SK-MEL-5 (cell line): ENCODE data around the gene RBM19. TPM values are rescaled to one million over a fixed set of nuclear protein-coding genes. Genes with fewer than 3 reads are reported as not detected.

Source experiments
- DNase-seq: peaks from one replicate; pipeline ENCODE4 v3.0.0-alpha.2; 2016; ENCODE audit warnings: low read depth, low spot score
- in situ Hi-C: cut with HindIII; loops from 2 replicates; pipeline ENCODE4 v1.10.0; 2016; ENCODE audit warnings: low sequenced_read_pairs, high pct_unique_total_duplicates, low pct_unique_long_range_greater_than_20kb
- total RNA-seq: library from RNA; depleted of rRNA; stranded (reverse); fragments of >200 nt; shearing (Covaris generic); gene quantifications from 2 replicates; pipeline ENCODE4 v1.2.3, GENCODE V29; 2014

RBM19 gene
- total RNA-seq, 1 experiment from 2014 or later = 53.6 TPM

- DNase-seq = no peak
- in situ Hi-C loops = no loop called here
Measured at GRCh38 chr12:113970211-113970610, 4.1 kb upstream of the RBM19 start.

DNA sequence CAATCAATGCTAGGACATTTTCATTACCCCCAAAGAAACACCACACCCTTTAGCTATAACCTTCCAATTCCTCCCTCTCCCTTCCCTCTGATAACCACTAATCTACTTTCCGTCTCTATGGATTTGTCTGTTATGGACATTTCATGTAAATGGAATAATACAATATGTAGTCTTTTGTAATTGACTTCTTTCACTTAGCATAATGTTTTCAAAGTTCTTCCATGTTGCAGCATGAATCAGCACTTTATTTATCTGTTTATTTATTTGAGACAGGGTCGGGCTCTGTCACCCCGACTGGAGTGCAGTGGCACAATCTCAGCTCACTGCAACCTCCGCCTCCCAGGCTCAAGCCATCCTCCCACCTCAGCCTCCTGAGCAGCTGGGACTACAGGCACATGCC, 1.2 kb upstream of the RBM19 start:
- no peak for DNase-seq
- in situ Hi-C loops = no loop called here

GRCh38 chr12:113962733-113963132, 3.4 kb downstream of the RBM19 start:
- in situ Hi-C loops = no loop called here
- DNase-seq = no peak

DNA sequence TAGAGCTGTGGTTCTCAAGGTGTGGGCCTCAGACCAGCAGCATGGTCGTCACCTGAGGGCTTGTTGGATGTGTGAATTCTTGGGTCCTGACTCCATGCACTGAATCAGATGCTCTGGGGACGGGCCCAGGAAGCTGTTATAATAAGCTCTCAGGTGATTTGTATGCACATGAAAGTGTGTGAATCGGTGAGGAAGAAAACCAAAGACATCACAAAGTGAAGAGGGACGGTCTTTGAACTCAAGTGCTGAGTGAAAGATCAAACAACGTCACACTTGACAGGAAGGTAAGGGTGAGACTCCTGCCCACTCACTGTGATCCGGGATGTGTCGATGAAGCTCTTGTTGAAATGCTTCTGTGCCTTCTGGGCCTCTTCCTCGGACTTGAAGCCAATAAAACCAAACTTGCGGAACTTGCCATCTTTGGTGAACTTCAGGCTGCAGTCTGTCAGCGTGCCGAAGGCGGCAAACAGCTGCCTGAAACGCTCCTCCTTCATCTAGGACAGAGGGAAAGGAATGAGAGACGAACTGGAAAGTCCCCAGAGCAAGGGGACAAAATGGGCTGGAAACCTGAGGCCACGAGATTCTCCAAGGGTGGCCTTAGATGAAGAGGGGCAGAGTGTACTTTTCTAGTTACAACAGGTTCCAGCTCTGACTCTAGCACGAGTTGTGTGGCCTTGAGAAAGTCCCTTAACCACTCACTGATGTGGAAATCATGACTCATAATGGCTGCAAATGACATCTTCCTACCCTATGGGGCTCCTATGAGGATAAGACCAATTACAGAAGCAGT, 4.0 kb downstream of the RBM19 start:
- no peak for DNase-seq
- in situ Hi-C loops = no loop called here

DNA sequence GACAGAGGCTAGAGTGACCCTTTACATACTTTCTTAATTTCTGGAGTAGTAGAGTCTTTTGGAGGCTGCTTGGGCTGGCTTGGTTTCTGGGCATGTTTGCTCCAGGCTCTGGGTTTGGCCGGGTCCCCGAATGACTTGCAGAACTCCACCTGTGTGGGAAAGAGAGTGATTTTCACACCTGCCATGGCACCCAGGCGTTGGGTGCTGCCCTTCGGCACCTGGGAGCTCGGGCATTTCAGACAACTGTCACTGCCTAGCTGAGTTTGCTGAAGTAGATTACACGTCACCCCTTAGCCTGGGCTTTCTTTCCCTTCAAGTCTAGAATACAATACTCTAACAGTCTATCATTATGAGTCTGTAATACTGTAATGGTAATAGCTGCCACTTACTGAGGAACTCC, 6.1 kb downstream of the RBM19 start:
- in situ Hi-C loops = no loop called here
- no peak for DNase-seq

- DNase-seq = no peak
Measured at GRCh38 chr12:113959096-113959495, 7.0 kb downstream of the RBM19 start.

GRCh38 chr12:113958108-113958507, 8.0 kb downstream of the RBM19 start:
- in situ Hi-C loops = no loop called here
- DNase-seq = no peak

More at GRCh38 chr12:113959096-113959495, 7.0 kb downstream of the RBM19 start:
- in situ Hi-C loops = no loop called here

DNA sequence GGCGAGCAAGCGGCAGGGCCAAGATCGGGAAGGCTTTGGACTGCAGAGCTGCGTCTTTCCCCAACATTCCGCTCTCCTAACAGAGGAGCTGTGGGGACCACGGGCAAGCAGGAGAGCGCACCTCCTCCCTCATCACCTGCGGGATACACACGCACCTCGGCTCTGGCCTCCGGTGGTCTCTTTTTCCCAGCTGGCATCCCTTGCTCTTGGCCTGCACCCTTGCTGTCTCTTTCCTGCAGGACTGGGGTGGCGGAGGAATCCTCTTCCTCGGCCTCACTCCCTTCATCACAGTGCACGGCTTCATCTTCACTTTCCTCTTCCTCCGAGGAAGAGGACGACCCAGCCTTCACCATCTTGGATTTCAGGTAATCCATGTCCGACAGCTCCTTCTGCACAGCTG, 8.5 kb downstream of the RBM19 start:
- in situ Hi-C loops = no loop called here
- no peak for DNase-seq

DNA sequence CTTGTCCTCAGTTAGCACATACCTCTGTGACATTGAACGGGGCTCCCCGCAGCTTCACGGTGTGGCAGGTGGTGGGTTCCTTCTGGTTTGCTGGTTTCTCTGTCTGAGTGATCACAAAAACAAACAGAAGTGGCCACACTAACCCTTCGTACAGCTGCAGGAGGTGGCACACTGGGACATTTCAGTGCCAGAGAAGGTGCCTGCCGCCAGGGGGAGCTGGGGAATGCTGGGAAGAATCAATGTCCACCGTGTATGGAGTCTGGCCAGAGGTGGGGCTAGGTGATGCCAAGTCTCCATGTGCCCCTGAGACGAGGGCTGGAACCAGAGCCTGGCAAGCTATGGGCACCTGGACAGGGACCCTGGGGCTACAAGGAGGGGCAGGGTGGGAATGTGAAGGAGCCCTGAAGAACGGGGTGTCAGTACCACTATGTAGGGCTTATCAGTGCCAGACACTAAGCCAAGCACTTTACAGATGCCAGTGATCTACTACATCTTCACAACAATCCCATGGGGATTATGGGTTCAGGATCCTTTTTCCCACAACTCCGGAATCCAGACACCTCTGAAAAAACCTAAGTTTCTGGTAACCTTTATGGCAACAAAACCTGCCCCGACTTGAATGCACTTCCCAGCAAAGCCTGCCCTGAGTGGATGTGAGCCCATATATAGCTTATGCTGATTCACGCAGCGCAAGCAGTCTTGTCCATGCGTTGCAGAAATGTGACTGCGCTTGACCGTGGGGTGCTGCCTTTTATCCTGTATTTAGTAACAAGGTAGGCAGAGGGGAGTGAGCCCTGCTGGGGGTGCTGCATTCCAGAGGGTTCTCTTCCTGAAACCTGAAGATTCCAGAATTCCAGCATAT, 10.8 kb downstream of the RBM19 start:
- in situ Hi-C loops = no loop called here
- peak; percentile 77 for DNase-seq

GRCh38 chr12:113954547-113954946, 11.6 kb downstream of the RBM19 start:
- in situ Hi-C loops = no loop called here
- DNase-seq = no peak

- in situ Hi-C loops = no loop called here
- no peak for DNase-seq
Measured at GRCh38 chr12:113950873-113951272, 15.3 kb downstream of the RBM19 start.

DNA sequence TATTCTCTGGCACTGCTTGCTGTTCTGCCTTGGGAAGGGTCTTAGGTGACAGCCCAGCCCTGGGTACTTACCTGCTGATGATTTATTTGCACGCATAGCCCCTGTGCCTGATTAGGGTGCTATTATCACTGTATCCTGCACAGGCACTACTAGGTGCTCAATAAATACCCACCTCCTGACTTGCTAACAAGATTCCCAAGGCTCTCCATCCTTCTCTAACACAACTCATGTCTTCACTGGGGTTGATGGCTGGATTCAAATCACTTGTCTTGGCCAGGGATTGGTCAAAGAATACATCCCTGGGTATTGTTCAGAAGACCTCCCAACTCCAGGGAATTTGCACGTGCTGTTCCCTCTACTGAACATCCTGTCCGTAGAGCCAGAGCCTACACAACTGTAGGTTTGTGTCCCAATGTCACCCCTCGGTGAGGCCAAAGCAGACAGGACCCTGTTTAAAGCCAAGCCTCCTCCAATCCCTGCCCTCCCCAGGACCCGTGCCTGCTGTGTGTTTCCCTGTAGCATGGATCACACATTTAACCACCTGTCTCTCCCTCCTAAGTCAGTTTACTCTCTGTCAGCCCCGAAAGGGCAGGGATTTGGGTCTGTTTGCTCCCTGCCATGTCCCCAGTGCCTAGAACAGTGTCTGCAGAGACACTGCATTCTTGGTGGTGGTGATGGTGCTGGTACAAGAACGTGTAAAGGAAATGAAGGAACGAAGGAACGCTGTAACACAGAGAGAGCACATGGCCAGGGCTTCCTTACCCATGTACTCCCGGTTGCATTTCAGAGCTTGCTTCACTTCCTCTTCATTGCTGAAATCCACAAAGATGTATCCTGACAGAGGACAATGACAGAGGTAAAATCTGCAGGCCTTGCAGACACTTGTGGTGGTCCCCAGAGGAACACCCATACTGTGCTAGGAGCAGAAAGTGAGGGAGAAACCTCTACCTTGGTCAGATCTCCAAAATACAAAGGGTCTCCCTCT, 16.5 kb downstream of the RBM19 start:
- no peak for DNase-seq
- in situ Hi-C loops = no loop called here

DNA sequence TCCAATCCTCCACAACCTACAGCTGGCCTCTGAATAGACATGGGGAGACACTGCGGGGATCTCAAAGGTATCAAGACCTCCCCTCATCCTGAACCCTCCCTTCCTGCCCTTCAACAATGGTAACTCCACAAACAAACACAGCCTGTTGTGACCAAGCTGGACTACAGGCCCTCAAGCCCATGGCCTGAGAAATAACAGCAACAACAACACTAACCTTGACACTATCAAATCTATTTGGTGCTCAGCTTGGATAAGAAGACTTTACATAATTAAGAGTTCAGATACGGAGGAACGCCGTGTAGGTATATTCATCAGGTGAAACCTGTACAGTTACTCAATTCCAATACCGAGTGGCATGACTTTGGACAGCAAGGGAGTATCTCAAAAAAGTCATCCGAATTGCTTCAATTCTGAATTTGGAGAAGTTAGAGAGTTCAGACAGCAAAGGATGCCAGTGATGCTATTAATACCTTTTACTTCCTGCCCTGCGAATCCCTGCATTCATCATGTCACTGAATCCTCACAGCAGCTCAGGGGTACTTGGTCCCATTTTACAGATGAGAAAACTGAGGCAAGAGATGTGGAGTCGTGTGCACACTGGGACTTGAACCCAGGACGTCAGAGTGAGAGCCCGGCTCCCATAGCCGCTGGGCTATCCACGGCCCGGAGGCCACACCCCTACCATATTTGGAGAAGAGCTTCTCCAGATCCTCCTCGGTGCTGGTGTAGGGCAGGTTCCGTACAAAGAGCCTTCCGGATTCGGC, 17.8 kb downstream of the RBM19 start:
- in situ Hi-C loops = no loop called here
- no peak for DNase-seq

DNA sequence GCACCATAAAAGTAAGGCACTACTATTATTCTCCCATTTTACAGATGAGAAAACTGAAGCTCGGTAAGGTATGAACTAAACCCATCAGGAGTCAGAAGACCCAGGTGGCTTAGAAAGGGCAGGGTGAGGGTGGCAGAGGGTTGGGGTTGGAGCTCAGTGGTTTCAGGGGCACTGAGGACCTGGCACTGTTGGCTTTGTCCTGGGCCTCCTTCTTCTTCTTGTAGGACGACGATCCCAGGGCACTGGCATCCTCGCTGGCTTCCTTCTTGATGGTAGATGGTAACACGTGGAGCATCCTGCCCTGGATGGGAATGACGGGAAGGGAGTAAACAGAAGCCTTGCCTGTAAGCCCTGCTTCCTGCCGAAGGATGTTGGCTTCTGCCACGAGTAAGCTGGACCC, 19.9 kb downstream of the RBM19 start:
- in situ Hi-C loops = no loop called here

GRCh38 chr12:113945174-113946173, 20.7 kb downstream of the RBM19 start:
- no peak for DNase-seq
- in situ Hi-C loops = no loop called here

More for the DNA sequence above, 19.9 kb downstream of the RBM19 start:
- DNase-seq = no peak

GRCh38 chr12:113942209-113942608, 23.9 kb downstream of the RBM19 start:
- no peak for DNase-seq
- in situ Hi-C loops = no loop called here
